PC-3 (cell line): ENCODE results near the gene RAB44.

Source experiments
- EZH2 ChIP-seq: fragments of 300-600 bp; sonication (generic); IDR thresholded peaks from one replicate; pipeline ENCODE4 v1.6.1; 2017; ENCODE audit warnings: antibody characterized with exemption, mild to moderate bottlenecking, low read length; ENCODE audit not compliant: unreplicated experiment
- EZH2phosphoT487 ChIP-seq: fragments of 300-600 bp; sonication (generic); IDR thresholded peaks from 2 replicates; pipeline ENCODE4 v1.6.1; 2018; ENCODE audit warnings: mild to moderate bottlenecking, antibody characterized with exemption, low read length, borderline replicate concordance
- TF ChIP-seq, protein P1 (sequence below): fragments of 300-600 bp; sonication (generic); conservative IDR thresholded peaks from 2 replicates; pipeline ENCODE4 v1.5.1; 2017; ENCODE audit warnings: antibody characterized with exemption, low read depth, mild to moderate bottlenecking, low read length

DNA sequence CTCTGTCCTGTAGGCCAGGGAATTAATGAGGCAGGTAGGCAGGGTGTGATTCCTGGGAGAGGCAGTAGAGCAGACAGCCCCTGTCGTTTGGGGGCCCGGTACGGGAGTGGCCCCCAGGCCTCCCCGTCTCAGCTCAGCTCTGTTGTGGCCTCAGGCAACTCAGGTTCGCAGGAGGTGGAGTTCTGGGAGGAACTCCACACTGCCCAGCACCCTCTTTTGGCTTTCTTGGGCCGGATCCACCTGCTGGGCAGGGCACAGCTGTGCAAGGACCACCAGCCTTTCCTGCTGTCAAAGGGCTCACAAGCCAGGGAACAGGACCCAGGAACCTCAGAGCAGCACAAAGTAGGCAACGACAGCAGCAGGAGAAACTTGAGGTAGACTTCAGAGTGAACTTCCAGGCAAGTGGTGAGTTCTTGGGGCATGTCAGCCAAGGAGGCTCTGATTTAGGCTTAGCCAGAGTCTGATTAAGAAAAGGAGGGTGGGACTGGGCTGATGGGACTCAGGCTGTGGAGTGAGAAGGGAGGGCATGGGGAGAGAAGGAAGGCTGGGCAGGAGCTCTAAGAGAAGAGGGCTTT is 36.9 kb downstream of the RAB44 start:
- TF ChIP-seq, protein P1, sequence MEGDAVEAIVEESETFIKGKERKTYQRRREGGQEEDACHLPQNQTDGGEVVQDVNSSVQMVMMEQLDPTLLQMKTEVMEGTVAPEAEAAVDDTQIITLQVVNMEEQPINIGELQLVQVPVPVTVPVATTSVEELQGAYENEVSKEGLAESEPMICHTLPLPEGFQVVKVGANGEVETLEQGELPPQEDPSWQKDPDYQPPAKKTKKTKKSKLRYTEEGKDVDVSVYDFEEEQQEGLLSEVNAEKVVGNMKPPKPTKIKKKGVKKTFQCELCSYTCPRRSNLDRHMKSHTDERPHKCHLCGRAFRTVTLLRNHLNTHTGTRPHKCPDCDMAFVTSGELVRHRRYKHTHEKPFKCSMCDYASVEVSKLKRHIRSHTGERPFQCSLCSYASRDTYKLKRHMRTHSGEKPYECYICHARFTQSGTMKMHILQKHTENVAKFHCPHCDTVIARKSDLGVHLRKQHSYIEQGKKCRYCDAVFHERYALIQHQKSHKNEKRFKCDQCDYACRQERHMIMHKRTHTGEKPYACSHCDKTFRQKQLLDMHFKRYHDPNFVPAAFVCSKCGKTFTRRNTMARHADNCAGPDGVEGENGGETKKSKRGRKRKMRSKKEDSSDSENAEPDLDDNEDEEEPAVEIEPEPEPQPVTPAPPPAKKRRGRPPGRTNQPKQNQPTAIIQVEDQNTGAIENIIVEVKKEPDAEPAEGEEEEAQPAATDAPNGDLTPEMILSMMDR = no peak
- TF ChIP-seq EZH2phosphoT487 = no peak
- no peak for TF ChIP-seq EZH2
